ENCODE measurements around the gene ITPR1.

Gene ITPR1

DNA sequence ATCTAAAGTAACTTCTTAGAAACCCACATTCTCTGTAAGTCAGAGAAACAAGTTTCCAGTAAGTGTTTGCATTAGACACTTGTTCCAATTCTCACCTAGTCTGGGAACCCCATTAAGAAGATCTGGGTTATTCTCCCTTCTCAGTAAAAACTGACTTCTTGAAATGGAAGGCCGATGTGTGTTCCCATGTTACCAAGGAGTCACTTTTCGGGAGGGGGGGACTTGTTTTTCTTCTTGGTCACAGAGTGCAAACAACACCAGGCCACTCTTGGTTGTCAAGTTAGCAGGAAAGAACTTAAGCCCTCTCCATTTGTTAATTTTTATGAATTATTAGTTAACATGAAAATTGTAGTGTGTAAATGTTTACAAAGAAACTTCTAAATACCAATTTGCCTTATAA lies 55.6 kb downstream of the ITPR1 start:
- no peaks in the 10 kb centered on the region for H3K9me3 Mint-ChIP-seq
- H3K27ac Mint-ChIP-seq: no peak overlapping the region
- H3K4me3 Mint-ChIP-seq: no peak overlapping the region
- no peaks in the 10 kb centered on the region for H3K36me3 Mint-ChIP-seq (ENCODE audit: low read depth)
- H3K27me3 Mint-ChIP-seq (ENCODE audit: low read depth): no peaks in the 10 kb centered on the region
- peaks cover 2% of the 10 kb centered on the region for H3K4me1 Mint-ChIP-seq (ENCODE audit: low read depth)

DNA sequence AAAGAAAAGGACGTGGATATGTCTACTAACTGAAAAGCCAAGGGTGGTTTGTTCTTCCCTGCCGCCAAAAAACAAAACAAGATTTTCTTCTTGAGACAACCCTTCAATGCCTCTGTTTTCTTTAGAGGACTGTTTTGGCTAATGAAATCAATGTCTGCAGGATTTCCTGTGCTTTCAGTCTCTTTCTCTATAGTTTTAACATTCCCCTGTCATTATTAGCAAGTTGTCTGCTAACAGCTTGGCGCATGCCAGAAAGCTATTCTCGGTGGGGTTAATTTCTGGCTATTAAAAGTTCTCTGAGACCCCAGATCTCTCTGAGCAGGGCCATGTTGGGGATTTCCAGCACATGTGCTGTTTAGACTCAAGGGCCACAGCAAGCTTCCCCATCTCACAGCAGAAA lies 56.7 kb downstream of the ITPR1 start:
- H3K27ac Mint-ChIP-seq: no peak overlapping the region
- H3K4me3 Mint-ChIP-seq: no peak overlapping the region
- H3K9me3 Mint-ChIP-seq: no peaks in the 10 kb centered on the region
- H3K27me3 Mint-ChIP-seq (ENCODE audit: low read depth): no peaks in the 10 kb centered on the region
- H3K36me3 Mint-ChIP-seq (ENCODE audit: low read depth): no peaks in the 10 kb centered on the region
- H3K4me1 Mint-ChIP-seq (ENCODE audit: low read depth): peaks cover 2% of the 10 kb centered on the region

GRCh38 chr3:4551051-4551711 lies 58.0 kb downstream of the ITPR1 start:
- Mint-ChIP-seq H3K4me1 (ENCODE audit: low read depth) (peaks cover 2% of the 10 kb centered on the region), H3K9me3 (no peaks in the 10 kb centered on the region), H3K4me3 (no peak overlapping the region), H3K27ac (no peak overlapping the region), H3K27me3 (ENCODE audit: low read depth) (no peaks in the 10 kb centered on the region), H3K36me3 (ENCODE audit: low read depth) (no peaks in the 10 kb centered on the region)

- Mint-ChIP-seq H3K36me3 (ENCODE audit: low read depth) (peaks cover under 1% of the 10 kb centered on the region), H3K4me3 (no peak overlapping the region), H3K27ac (no peak overlapping the region), H3K4me1 (ENCODE audit: low read depth) (peaks cover 2% of the 10 kb centered on the region), H3K27me3 (ENCODE audit: low read depth) (no peaks in the 10 kb centered on the region), H3K9me3 (no peaks in the 10 kb centered on the region)
Measured at GRCh38 chr3:4551794-4552442, 58.8 kb downstream of the ITPR1 start.

DNA sequence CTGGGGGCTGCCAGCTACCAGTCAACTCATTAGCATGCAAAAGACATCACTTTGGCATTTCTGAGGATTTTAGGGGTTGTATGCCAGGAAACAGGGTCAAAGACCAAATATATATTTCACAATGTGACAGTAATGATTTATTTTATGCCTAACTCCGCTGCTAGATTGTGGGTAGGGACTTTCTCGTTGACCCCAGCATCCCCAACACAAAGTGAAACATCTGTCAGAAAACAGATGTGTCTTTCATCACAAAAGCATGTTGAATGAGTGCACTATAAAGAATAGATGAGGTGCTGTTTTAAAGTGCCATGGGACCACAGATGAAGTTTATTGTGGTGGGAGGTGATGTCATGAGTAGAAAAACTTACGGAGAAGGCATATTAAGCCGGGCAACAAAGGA lies 59.7 kb downstream of the ITPR1 start:
- H3K4me1 Mint-ChIP-seq (ENCODE audit: low read depth): peaks cover 2% of the 10 kb centered on the region
- peaks cover under 1% of the 10 kb centered on the region for H3K9me3 Mint-ChIP-seq
- no peaks in the 10 kb centered on the region for H3K27me3 Mint-ChIP-seq (ENCODE audit: low read depth)
- no peak overlapping the region for H3K27ac Mint-ChIP-seq
- no peak overlapping the region for H3K4me3 Mint-ChIP-seq
- peaks cover 2% of the 10 kb centered on the region for H3K36me3 Mint-ChIP-seq (ENCODE audit: low read depth)

DNA sequence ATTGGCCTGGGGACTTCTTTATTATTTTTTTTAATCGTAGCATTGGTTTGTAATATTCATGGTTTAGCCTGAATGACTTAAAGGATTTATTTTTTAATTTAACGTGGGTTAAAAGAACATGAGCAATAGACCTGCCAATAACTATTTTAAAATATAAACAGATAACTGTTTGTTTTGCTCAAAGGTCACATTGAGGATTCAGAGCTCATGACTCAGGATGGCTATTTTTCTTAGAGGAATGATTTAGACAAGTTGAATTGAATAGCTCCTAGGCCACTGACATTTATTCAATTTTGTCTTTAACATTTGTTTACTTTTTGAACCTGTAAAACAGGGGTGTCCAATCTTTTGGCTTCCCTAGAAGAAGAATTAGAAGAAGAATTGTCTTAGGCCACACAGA lies 68.5 kb downstream of the ITPR1 start:
- Mint-ChIP-seq H3K27me3 (ENCODE audit: low read depth) (no peaks in the 10 kb centered on the region), H3K4me1 (ENCODE audit: low read depth) (no peaks in the 10 kb centered on the region), H3K27ac (no peak overlapping the region), H3K36me3 (ENCODE audit: low read depth) (peaks cover 2% of the 10 kb centered on the region), H3K9me3 (peaks cover 5% of the 10 kb centered on the region), H3K4me3 (no peak overlapping the region)

DNA sequence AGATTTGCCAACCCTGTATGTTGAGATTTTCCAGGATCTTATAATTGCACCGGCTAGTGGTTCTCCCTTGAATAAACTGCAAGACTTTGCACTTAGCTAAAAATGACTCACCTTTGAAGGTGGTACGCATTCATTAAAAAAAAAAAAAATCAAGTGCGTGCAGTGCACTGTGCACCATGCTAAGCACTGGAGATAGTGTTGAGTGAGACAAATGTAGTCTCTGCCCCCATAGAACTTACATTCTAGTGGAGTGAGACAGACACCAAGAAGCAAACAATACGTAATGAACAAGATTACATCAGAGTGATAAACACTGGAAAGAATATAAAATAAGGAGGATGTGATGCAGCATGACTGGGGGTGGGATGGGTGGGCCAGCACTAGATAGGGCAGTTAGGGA lies 69.4 kb downstream of the ITPR1 start:
- Mint-ChIP-seq H3K9me3 (peaks cover 5% of the 10 kb centered on the region), H3K36me3 (ENCODE audit: low read depth) (no peaks in the 10 kb centered on the region), H3K27ac (no peak overlapping the region), H3K27me3 (ENCODE audit: low read depth) (no peaks in the 10 kb centered on the region), H3K4me3 (no peak overlapping the region), H3K4me1 (ENCODE audit: low read depth) (no peaks in the 10 kb centered on the region)

GRCh38 chr3:4564270-4564669 lies 71.1 kb downstream of the ITPR1 start:
- Mint-ChIP-seq H3K27me3 (ENCODE audit: low read depth) (no peaks in the 10 kb centered on the region), H3K4me1 (ENCODE audit: low read depth) (peaks cover 2% of the 10 kb centered on the region), H3K9me3 (no peaks in the 10 kb centered on the region), H3K36me3 (ENCODE audit: low read depth) (no peaks in the 10 kb centered on the region), H3K27ac (no peak overlapping the region), H3K4me3 (no peak overlapping the region)

DNA sequence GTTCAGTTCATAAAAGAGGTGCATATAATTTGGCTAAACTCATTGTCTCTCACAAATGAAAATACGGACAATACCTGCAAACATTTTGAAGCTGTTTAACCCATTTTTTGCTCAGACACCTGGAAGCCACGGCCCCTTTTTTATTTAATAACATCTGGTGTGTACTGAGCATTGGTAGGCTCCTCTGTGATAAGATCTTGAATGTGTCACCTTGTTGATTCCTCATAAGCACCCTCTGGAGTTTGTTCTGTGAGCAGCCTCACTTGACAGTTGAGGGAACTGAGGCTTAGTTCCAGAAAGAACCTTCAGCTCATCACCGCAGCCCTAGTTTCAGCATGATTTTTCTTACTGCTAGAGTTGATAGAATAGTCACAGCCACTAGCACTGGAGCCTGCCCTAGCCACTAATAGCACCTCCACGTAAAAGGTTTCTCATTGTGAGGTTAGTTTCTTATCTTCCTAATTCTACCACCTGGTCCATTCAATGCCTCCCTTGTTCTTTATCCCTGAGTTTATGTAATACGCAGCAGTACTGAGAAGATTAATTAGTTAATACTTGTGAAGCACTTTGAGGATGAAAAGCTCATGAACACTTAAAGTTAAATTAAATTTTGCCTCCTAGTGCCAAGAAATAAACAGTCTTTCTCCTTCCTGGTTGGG lies 71.9 kb downstream of the ITPR1 start:
- no peak overlapping the region for H3K4me3 Mint-ChIP-seq
- no peak overlapping the region for H3K27ac Mint-ChIP-seq
- H3K36me3 Mint-ChIP-seq (ENCODE audit: low read depth): no peaks in the 10 kb centered on the region
- H3K9me3 Mint-ChIP-seq: no peaks in the 10 kb centered on the region
- no peaks in the 10 kb centered on the region for H3K27me3 Mint-ChIP-seq (ENCODE audit: low read depth)
- peaks cover 4% of the 10 kb centered on the region for H3K4me1 Mint-ChIP-seq (ENCODE audit: low read depth)

- Mint-ChIP-seq H3K4me3 (no peak overlapping the region), H3K27ac (no peak overlapping the region), H3K27me3 (ENCODE audit: low read depth) (no peaks in the 10 kb centered on the region), H3K36me3 (ENCODE audit: low read depth) (no peaks in the 10 kb centered on the region), H3K9me3 (no peaks in the 10 kb centered on the region), H3K4me1 (ENCODE audit: low read depth) (peaks cover 4% of the 10 kb centered on the region)
Measured at GRCh38 chr3:4565809-4566501, 72.8 kb downstream of the ITPR1 start.

- Mint-ChIP-seq H3K27me3 (ENCODE audit: low read depth) (no peaks in the 10 kb centered on the region), H3K27ac (no peak overlapping the region), H3K9me3 (no peaks in the 10 kb centered on the region), H3K4me1 (ENCODE audit: low read depth) (peaks cover 4% of the 10 kb centered on the region), H3K36me3 (ENCODE audit: low read depth) (no peaks in the 10 kb centered on the region), H3K4me3 (no peak overlapping the region)
Measured at GRCh38 chr3:4568841-4569240, 75.7 kb downstream of the ITPR1 start.

- H3K36me3 Mint-ChIP-seq (ENCODE audit: low read depth): no peaks in the 10 kb centered on the region
- H3K27me3 Mint-ChIP-seq (ENCODE audit: low read depth): no peaks in the 10 kb centered on the region
- no peak overlapping the region for H3K4me3 Mint-ChIP-seq
- H3K9me3 Mint-ChIP-seq: no peaks in the 10 kb centered on the region
- no peak overlapping the region for H3K27ac Mint-ChIP-seq
- H3K4me1 Mint-ChIP-seq (ENCODE audit: low read depth): peaks cover 4% of the 10 kb centered on the region
Measured at GRCh38 chr3:4570840-4571621, 77.9 kb downstream of the ITPR1 start.

DNA sequence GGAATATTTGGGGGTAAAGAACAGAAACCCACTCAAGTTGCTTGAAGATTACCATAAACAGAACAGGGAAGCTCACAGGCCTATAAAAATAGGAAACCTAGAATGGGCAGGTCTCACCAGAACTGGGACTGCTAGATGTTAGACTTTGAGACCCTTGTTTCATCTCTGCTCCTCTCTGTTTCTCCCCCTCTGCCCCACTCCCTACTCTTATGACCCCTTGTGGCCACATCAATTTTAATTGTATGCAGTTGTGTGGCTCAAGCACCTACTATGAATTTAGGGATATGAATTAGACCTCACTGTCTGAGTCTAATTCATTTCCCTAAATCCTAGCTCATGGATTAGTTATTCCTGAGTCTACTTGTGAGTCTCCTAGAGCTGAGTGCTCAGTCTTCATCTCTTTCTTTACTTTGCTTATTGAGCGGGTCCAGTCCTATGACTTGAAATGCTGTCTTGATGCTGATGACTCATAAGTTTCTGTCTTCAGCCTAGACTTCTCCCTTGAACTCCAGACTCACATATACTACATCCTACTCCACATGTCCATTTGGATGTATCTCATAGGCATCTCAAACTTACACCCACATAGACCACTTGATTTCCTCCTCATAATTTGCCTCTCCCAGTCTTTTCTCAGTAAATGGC lies 78.7 kb downstream of the ITPR1 start:
- H3K27ac Mint-ChIP-seq: no peak overlapping the region
- no peak overlapping the region for H3K4me3 Mint-ChIP-seq
- peaks cover 4% of the 10 kb centered on the region for H3K4me1 Mint-ChIP-seq (ENCODE audit: low read depth)
- no peaks in the 10 kb centered on the region for H3K36me3 Mint-ChIP-seq (ENCODE audit: low read depth)
- no peaks in the 10 kb centered on the region for H3K9me3 Mint-ChIP-seq
- no peaks in the 10 kb centered on the region for H3K27me3 Mint-ChIP-seq (ENCODE audit: low read depth)

GRCh38 chr3:4573153-4573552 lies 80.0 kb downstream of the ITPR1 start:
- H3K4me1 Mint-ChIP-seq (ENCODE audit: low read depth): peaks cover 4% of the 10 kb centered on the region
- H3K9me3 Mint-ChIP-seq: no peaks in the 10 kb centered on the region
- H3K27me3 Mint-ChIP-seq (ENCODE audit: low read depth): no peaks in the 10 kb centered on the region
- H3K4me3 Mint-ChIP-seq: no peak overlapping the region
- no peak overlapping the region for H3K27ac Mint-ChIP-seq
- no peaks in the 10 kb centered on the region for H3K36me3 Mint-ChIP-seq (ENCODE audit: low read depth)
